T-helper 2 cell treated with Interferon-gamma antibody and Interleukin-4, amounts not matched to agents 100 ng/mL and 5 ng/mL, for 36 hours (primary cell): ENCODE measurements around the gene PPP5C. TPM values are rescaled to one million over a fixed set of nuclear protein-coding genes. Genes with fewer than 3 reads are reported as not detected.

Experiments used
- intact Hi-C: fragments of 100-400 bp; cut with micrococcal nuclease; formaldehyde crosslinking; loops from one replicate; pipeline ENCODE4 v1.15.1; 2023
- total RNA-seq: library from RNA; stranded (reverse); gene quantifications from 2 replicates; pipeline ENCODE4 v1.2.3, GENCODE V29; 2022

The PPP5C gene
- total RNA-seq, 1 donor from 2014 or later: 109 TPM

DNA sequence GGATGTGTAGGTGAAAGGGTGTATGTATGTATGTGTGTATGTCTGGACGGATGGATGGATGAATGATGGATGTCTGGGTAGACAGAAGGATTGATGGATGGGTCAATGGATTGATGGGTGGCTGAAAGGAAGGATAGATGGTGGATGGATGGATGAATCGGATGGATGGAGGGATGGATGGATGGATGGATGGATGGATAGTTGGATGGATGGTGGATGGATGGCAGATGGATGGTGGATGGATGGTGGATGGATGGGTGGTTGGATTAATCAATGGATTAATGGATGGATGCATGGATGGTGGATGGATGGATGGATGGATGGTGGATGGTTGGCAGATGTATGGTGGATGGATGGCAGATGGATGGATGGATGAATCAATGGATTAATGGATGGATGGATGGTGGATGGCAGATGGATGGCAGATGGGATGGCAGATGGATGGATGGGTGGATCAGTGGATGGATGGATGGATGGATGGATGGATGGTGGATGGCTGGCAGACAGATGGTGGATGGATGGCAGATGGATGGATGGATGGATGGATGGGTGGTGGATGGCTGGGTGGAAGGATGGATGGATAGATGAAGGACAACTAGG is 16.5 kb upstream of the PPP5C start:
- intact Hi-C loops: no loop called here

DNA sequence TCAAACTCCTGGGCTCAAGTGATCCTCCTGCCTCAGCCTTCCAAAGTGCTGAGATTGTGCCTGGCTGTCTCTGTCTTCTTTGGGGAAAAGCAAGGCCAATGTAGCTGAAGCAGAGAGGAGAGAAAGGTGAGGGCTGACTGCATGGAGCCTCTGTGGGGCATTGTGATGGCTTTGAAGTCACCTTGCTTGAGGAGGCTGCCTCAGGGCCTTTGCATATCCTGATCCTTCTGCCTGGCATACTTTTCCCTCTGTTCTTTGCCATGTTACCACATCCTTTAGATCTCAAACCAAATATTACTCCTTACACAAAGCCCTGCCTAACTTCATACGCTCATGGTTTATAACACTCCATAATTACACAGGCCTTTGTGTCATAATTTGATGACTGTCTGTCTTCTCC is 9.4 kb upstream of the PPP5C start:
- intact Hi-C loops: no loop called here

DNA sequence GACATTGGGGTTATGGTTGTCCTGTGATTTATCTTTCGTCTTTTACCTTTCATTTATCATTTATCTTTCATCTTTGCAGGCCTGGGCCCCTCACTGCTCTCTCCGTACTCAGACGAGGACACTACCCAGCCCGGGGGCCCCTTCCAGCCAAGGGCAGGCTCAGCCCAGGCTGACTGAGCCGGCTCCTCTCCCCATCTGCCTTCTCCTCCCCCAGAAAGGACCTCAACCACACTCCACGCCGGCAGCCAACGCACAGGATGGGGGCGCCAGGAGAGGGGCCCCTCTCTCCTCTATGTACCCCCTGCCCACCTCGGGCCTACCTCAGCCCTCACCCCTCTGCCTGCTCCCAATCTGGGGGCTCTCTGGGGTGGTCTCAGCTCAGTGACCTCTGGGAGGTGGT is 7.4 kb upstream of the PPP5C start:
- intact Hi-C loops: no loop called here

DNA sequence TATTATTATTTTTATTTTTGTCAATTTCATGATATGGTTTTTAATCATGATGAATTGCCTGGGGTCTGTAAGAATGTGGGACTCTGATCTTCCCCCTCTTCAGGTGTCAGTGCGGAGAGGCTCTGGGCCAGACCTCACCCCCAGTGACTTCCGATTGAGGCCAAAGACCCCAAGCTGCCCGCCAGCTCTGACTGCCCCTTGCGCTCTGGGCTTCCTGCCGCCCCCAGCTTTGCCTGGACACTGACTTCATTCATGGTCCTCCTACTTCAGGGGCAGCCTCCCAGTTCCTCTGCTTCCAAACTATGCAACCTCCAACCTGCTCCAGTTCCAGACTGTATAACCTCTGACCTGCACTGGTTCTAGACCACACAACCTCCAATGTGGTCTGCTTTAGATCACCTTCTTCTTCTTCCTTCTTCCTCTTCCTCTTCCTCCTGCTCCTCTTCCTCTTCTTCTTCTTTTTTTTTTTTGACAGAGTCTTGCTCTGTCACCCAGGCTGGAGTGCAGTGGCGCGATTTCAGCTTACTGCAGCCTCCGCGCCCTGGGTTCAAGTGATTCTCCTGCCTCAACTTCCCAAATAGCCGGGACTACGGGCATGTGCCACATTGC is 6.7 kb upstream of the PPP5C start:
- intact Hi-C loops: no loop called here

DNA sequence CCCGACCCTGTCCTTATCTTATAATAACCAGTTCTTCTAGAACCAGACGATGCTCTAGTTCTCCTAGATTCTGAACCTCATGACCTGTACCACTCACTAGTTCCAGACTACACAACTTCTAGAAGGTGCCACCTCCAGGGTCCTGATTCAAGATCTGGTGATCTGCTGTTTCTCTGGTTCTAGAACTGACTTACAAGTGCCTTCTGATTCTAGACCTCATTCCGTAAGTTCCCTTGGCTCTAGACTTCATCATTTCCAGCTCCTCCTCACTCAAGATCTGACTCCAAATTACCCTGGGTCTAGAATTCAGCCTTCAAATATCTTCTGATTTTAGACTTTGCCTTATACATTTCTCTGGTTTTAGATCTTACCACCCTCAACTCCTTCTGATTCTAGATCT is 5.0 kb upstream of the PPP5C start:
- intact Hi-C loops: no loop called here

DNA sequence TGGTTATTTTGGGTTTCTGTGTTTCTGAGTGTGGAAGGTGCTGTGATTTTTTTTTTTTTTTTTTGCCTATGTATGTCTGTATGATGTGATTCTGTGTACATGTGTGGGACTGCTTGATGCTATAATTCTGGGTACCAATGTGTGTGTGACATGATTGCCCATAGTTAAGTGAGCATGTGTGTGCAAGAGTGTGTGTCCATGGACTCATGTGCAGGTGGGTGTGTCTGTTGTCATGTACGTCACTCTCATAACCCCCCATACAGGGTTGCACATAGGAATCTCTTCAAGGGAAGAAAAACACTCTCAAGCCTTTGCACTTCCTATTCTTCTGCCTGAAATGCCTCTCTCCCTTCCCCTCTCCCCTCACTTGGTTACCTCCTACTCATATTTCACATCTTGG is 2.5 kb upstream of the PPP5C start:
- intact Hi-C loops: no loop called here

DNA sequence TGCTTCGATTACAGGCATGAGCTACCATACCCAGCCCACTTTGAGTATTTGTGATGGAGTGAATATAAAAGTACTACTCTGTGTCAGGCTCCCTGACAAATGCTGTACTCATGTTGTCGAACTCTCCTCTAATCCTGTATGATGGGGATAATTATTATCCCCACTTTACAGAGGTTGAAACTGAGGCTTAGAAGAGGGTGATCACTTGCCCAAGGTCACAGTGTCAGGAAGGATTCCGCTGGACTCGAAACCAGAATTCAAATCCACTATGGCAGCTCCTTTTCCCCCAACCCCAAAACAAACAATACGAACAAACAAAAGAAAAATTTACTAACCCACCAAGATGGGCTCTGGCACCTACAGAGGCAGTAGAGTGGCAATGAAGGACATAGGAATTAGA is 1.7 kb upstream of the PPP5C start:
- intact Hi-C loops: loop anchor here (5.0 kb wide), 1 partner anchor 142 kb away; no protein-coding TSS in a partner anchor

DNA sequence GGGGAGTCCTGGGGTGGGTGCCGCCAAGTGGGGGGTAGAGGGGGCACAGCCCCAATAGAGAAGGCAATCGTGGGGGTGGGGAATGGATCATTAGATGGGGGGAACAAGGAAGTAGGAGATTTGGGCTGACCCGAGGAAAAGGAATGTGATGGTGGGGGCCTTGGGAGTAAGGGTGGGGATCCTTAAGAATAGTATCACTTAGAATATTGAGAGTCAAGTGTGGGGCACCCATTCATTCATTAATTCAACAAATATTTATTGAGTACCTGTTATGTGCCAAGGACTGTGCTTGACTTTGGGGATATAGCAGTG is 641 bp downstream of the PPP5C start:
- intact Hi-C loops: loop anchor here (2.0 to 5.0 kb wide), 2 partner anchors 47 to 140 kb away; no protein-coding TSS in a partner anchor

DNA sequence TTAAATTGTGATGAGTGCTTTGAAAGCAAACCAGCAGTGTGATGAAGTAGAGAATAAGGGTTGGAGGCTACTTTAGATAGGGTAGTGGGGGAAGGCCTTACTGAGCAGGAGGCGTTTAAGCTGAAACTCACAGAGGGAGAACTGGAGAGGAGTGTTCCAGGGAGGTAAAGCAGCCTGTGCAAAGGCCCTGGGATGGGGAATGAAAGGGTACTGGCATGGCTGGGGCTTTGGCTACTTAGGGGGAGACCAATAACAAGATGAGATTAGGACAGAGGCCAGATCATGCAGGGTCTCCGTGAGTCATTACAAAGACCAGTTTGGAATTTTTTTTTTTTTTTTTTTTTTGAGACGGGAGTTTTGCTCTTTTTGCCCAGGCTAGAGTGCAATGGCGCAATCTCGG is 1.1 kb downstream of the PPP5C start:
- intact Hi-C loops: loop anchor here (2.0 to 5.0 kb wide), 2 partner anchors 47 to 139 kb away; no protein-coding TSS in a partner anchor

DNA sequence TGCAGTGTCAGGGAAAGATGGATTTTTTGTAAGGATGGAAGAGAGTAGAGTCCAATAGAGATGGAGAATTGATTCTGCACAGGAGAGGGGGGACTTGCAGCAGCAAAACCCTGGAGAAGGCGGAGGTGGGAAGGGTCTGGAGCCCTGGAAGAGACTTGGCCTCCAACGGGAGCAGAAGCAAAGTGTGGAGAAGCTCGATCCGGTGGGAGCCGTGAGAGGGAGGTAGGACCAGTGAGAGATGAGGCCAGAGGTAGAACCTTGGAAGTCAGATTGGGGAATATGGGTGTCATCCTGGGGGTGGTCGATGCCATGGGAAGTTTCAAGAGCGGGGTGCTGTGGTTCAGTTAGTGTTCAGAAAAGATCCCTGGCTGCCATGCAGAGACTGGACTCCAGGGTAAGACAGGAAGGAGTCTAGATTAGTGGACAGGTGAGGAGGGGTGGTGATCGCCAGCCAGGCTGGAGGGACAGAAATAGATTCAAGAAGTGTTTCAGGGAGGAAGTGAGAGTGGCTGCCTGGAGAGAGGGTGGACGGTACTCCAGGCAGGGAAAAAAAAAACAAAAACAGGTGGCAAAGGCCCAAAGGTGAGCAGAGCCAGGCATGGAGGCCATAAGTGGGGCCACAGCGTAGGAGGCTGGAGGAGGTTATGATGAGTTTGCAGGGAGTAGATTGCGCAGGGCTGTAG is 2.6 kb downstream of the PPP5C start:
- intact Hi-C loops: loop anchor here (5.0 kb wide), 1 partner anchor 138 kb away; no protein-coding TSS in a partner anchor

DNA sequence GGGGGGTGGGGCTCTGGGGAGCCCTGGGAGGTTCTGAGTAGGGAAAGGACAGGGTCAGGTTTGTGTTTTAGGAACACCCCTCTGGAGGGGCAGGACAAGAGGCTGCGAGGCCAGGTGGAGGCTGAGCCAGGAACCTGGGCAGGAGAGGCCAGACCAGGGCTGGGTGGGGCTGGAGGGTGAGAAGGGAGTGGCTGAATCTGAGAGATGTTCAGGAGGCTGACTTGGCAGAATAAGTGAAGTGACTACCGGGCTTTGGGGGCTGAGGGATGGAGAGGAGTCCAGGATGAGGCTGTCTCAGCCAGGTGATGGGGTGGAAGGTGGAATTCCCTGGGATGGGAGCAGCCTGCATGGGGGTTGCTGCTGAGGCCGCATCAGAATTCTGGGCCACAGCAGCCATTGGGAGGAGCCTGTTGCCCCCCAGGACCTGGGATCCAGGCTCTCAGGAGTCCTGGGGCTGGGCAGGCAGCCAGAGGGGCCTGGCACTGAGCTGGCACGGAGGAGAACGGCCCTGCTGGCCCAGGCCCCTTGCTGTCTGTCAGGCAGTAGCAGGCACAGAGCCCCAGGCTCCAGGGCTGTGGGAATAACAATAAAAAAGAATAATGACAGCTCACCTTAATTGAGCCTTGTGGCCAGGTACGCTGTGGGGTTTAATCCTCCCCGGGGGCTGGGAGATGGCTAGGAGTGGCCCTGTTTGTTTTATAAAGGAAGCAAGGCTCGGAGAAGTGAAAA is 3.3 kb downstream of the PPP5C start:
- intact Hi-C loops: no loop called here

DNA sequence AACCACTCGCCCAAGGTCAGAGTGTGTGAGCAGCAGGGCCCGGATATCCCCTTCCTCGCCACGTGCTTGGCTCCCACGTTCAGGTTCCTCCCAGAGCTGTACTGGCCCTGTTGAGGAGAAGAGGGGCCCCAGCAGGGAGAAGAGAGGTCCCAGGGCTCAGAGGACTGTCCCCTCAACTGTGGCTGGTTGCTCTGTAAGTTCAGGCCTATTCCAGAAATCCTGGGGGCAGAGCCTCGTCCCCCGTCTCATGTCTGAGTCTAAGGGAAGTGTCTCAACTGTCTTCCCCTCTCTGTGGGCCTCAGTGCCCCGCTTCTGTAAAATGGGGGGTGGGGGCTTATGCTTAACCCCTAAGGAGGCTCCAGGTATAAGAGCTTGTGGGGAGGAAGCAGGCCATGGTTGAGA is 3.9 kb downstream of the PPP5C start:
- intact Hi-C loops: no loop called here

DNA sequence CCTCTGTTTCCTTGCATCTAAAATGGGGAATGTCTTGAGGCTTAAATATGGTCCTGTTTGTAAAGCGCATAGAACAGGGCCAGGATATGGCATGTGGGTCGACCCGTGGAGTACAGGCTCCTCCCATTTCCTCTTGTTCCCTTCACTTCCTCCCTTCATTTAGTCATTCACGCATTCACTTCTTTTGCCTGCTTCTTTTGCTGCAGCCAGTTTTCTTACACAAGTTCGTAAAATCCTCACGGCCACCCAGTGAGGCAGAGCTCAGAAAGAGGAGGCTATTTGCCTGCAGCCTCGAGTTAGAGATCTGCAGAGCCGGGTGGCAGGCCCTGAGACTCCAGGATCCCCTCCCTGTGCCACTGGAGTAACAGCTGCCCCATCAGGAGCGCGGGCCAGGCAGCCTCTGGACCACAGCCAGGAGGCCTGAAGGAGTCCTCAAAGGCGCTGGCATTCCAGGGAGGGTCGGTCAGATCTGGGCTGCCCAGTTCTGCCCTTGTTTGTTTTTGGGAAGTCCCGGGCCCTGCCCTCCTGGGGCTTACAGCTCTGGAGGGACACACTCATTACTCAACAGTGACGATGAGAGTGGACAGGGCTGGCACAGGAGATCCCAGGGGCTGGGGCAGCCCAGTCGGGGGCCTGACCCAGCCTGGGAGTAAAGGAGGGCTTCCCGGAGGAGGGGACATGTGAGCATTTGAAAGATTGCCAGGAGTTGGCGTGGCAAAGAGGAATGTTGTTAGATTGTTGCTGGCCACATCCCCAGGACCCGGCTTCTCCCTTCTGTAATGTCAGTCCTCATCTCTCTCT is 4.6 kb downstream of the PPP5C start:
- intact Hi-C loops: no loop called here

DNA sequence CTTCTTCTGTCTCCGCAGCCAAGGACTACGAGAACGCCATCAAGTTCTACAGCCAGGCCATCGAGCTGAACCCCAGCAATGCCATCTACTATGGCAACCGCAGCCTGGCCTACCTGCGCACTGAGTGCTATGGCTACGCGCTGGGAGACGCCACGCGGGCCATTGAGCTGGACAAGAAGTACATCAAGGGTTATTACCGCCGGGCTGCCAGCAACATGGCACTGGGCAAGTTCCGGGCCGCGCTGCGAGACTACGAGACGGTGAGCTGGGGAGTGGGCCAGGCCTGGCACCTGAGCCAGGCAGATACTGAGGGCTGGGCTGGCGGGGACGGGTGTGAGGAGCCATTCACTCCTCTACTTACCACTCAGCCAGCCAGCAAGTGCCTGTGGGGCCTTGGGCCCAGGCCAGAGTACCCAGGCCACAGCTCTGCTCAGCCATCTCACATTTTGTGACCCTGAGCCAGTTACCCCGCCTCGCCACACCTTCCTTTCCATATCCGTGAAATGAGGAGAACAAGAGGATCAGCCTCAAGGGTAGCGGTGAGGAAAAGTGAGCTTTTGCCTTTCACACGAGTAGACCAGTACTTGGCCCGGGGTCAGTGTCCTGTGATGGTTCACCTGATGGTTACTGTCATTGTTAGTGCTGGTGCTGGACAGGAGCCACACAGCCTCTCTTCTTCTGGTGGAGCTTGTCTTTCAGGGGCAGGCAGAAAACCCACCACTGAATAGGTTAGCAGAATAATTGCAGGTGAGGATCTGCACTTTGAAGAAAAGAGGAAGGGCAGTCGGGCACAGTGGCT is 7.0 kb downstream of the PPP5C start:
- intact Hi-C loops: no loop called here

DNA sequence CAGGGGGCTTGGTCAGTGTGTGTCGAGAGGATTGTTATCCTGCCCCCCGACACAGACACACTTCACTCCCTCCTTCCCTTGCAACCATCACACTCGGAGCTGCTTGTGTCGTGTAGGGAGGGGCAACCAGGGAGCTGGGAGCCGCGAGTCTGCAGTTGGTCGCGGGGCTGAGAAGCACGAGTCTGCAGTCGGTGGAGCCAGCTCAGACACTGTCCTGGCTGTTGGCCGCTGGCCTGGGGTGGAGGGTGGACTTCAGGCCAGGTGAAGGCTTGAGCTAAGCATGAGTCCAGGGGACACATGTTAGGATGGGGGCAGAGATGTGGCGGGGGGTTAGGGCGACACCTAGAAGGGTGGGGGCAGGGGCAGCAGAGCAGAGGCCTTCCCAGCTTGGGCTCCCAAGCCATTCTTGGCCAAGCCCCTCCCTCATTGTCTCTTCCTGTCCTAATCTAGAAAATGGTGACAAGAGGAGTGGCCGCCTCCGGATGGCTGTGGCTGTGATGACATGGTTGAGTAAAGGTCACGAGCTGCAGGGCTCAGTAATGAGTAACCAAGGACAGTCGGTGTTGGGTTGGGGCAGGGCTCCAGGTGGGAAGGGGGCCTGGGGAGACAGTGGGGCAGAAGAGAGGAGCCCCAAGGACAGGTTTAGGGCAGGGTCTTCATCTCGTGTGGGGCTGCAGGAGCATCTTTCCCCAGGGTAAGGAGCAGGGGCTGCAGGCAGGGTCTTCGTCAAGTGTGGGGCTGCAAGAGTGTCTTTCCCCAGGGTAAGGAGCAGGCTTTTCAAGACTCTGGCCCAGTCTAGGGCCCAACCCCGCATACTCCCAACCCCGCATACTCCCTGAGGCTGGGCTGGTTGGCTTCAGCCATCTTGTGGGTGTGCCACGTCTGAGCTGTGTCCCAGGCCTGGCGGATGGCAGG is 8.6 kb downstream of the PPP5C start:
- intact Hi-C loops: no loop called here

DNA sequence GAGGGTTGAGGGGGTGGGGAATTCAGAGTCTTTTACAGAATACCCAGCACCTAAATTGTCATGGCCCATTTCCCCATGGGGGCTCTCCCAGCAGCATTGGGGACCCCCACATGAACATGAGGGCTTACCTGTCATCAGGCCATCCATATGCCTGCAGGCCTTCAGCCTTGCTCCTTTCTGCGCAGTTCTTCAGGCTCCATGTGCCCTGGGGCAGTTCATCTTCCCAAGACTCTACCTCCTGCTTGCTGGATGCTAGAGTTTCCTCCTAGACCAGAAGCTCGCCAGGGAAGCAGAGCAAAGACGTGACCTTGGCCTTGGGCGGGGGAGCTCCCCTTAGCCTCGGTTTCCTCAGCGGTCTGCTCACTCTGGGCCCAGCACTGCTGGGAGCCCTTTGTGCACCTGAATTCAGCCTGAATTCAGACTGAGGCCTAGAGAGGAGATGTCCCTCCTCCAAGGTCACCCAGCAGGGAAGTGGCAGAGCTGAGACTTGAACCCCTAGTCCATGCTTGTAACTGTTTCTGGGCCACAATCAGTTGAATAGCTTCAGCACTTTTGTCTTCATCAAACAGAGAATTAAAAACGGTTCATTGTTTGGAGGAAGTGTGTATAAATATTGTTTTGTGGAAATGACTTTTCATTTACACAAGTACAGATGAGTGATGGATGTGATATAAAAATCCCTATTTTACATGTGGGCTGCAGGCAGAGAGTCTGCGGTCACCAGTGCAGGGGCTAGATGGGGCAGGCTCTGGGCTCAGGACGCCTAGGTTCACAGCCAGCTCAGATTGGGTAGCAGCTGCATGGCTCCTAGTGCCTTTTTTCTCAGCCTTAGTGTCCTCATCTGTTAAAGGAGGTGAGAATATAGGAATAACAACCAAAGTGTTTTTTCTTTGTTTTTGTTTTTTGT is 9.5 kb downstream of the PPP5C start:
- intact Hi-C loops: no loop called here

DNA sequence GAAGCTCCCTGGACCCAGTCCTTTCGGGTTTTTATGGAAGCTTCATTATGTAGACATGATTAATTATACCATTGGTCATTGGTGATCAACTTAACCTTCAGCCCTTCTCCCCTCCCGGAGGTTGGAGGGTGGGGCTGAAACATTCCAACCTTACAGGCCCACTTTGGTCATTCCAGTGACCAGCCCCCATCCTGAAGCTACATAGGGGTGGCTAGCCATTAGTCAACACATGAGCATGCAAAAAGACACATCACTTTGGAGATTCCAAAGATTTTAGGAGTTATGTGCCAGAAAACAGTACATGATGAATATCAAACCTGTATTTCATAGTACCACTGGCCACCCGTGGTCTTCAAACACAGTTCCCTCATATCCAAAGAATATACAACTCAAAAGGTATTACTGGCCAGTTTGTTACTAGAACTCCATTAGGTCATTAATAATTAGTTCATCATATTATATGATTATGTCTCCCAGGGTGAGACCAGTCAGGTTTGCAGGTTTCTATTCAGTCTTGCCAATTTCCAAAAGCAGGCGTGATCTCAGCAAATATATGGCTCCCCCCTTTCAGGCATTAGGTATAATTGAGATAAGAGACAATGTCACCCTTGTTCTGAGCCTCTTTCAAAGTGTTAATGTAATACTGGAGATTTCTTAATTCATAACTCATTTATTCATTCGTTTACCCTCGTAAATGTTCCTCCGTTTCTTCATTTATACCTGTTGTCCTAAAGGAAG is 11.1 kb downstream of the PPP5C start:
- intact Hi-C loops: no loop called here

DNA sequence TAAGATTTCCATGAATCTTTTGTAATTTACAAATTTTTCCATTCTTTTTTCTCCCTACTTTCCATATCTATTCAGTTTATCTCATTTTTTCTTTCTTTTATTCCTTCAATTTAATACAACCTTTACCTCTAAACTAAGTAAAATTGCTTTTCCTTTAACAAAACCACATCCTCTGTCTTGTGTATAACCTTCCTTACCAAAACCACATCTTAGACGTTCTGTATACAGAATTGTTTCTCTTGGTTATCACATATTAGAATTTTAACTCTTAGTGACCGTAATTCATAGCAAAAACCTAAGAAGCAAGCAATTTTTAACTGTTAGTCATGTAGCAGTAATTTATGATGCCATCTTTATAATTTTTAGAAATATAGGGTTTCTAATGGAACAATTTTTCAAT is 15.0 kb downstream of the PPP5C start:
- intact Hi-C loops: no loop called here
